Measurements from ENCODE around the gene AHRR.
"Not testable (repeated sequence)": the region's sequence is repeated elsewhere in the genome, so short reads cannot be mapped to it uniquely, and the experiment has no call there.

Gene AHRR

GRCh38 chr5:398475-399295 lies 77.2 kb downstream of the AHRR start:
- peak; percentile 54 to 73 for DNase-seq

DNA sequence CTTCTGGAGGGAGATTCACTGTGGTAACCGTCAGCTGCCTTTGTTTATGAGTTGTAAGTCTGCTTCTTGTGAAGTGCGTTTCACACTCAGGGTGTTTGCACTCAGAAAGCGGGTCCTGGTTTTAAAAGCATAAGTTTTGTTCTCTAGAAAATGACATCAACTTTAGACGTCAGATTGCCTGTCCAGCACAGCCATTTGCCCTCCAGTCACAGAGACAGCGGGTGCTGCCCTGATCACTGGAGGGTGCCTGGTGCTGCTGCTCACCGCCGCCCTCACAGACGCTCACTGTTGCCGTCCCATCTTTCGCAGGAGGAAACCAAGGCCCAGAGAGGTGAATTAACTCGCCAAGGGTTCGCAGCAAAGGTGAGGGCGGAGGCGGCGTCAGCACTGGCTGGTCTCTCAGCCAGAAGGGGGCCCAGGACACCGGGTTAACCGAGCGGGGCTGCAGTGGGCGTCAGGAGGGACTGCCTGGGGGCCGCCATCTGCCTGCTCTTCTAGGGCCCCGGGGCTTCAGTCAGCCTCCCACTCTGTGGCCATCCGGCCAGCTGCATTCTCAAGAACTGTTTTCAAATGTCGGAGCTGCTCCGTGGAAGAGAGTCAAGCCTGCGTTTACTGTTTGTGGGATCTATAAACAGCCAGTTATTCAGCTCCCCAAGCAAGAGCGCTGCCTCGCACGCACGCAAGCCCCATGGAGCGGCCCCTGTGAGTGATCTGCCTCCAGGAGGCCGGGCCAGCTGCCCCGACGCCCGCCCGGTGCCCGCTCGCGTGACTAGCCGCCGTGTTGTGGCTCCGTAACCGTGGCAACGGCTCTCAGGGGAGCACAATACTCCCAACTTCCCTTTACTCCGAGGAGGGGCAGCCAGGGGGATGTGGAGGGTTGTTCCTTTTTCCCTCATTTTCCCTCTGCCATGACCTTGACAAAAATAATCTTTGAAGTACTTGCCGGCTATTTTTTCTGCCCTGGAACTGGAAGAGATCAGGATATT lies 78.1 kb downstream of the AHRR start:
- DNase-seq: peak; percentile 99

DNA sequence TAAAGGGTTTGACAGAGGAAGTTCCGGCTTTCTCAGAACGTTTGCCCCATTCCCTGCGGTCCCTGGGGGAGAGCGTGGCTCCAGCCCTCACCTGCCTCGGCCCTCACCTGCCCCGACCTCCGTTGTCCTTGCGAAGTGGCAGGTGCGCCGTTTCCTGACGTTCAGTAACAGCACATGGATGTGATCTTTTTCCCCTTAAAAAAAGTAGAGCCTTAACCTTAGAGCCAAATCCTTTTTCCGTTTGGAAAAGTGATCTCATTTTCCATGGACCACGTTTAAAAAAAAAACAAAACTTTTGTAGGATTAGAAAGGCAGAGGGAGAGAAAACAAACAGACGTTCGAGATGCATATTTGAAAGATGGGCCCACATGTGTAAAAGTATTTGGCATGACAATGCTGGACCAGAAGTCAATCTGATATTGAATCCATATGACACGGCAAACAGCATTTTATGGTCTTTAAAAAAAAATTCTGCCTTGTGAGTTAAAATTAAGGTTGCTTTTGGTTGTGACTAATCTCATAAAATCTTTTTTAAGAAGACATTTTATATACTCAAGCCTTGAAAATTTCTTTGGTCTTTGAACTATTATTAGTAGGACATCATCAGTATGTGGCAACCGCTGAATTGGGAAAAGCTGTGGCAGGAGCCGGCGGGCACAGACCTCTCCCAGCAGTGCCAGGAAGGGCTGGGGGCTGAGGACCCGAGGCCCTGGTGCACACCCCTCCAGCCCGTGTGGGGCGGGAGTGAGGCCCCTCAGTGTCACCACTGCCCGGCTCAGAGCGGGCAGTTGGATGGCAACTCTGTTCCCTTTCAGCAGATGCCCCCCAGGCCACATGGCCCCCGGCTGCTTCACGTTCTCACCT lies 79.0 kb downstream of the AHRR start:
- peak in 1 of 2 experiments; percentile 95 for DNase-seq

DNA sequence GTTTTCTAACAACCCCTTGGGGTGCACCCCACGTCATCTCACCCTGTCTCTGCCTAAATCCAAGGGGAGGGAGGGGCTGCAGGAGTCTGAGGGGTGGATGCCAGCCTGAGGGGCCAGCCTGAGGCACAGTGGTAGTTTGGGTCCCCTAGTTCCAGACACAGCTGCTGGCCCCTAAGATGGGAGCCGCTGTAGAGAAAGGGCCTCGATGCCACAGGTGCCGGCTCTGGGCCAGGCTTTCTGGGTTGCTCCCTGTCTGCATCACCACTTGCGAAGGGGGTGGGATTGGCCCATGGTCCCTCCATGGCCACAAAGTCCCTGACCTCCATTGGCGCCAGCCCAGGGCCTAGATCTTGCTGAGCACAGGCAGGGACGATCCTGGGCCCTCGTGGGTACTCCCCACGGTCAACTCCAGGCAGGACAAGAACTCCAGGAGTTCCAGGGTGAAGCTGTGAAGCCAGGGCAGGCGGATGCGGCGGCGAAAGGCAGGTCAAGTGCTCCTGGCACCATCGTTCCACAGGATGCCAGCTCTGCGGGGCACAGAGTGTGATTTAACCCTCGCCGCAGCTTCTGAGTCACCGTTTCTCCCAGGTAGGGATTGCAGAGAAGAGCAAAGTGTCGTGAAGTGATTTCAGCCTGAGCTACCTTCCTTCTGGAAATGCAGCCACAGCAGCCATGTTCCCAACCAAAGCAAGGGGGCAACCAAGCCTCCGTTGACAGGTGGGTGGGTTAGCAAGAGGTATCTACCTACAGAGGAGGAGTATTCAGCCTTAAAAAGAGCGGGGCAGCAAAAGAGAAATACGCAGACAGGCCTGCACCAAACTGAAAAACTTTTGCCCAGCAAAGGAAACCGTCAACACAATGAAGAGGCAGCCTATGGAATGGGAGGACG lies 79.9 kb downstream of the AHRR start:
- peak in 1 of 2 experiments; percentile 37 for DNase-seq

GRCh38 chr5:402219-402614 lies 80.7 kb downstream of the AHRR start:
- DNase-seq: not testable (repeated sequence)

DNA sequence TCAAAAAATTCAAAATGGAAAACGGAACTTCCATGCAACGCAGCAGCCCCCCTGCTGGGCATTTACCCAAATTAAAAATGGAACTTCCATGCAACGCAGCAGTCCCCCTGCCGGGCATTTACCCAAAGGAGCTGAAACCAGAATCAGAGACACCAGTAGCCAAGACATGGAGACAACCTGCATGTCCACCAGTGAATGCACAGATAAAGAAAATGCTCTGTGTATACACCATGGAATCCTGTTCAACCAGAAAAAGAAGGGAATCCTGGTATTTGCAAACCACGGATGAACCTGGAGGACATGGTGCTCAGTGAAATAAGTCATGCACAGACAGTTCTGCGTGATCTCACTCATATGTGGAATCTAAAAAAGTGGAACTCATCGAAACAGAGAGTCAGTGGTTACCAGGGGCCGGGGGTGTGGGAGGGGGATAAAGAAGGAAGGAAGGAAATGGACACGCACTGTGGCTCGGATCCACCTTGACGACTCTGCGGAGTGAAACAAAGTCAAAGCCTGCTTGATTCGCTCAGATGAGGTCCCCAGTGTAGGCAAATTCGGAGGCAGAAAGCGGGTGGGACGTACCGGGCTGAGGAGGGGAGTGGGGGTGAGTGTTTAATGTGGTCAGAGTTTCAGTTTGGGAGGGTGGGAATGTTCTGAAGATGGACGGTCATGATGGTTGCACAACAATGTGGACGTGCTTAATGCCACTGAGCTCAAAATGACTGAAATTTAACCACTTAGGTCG lies 81.3 kb downstream of the AHRR start:
- DNase-seq: no peak

- no peak for DNase-seq
Observed at GRCh38 chr5:403995-404394, 82.5 kb downstream of the AHRR start.

GRCh38 chr5:404666-405241 lies 83.2 kb downstream of the AHRR start:
- DNase-seq: no peak

GRCh38 chr5:405421-405820 lies 83.9 kb downstream of the AHRR start:
- DNase-seq: no peak

DNA sequence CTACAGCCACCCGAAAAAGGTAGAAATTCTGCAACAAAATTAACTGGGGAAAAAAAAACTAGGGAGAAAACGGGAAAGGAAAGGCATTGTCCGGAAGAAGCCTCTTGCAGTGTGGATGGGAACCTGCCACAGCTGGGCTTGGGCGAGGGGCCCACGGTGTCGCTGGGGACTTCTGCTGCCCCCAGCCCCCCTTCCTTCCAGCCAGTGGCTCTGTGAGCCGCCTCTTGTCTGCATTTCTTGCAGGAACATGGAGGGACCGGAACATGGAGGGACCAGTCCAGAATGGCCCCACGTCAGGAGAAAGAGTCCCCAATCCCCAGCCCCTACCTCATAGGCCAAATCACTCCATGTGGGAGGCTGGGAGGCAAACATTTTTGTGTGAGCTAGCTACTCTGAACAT lies 84.5 kb downstream of the AHRR start:
- DNase-seq: no peak

GRCh38 chr5:407051-407450 lies 85.5 kb downstream of the AHRR start:
- no peak for DNase-seq

GRCh38 chr5:407801-408268 lies 86.3 kb downstream of the AHRR start:
- peak in 1 of 2 experiments; percentile 34 for DNase-seq

GRCh38 chr5:410911-411517 lies 89.5 kb downstream of the AHRR start:
- DNase-seq: peak; percentile 77 to 86

- DNase-seq: peak; percentile 77 to 82
Observed at GRCh38 chr5:411728-412127, 90.2 kb downstream of the AHRR start.

- DNase-seq: not testable (repeated sequence)
Observed at GRCh38 chr5:414991-415927, 93.7 kb downstream of the AHRR start.

DNA sequence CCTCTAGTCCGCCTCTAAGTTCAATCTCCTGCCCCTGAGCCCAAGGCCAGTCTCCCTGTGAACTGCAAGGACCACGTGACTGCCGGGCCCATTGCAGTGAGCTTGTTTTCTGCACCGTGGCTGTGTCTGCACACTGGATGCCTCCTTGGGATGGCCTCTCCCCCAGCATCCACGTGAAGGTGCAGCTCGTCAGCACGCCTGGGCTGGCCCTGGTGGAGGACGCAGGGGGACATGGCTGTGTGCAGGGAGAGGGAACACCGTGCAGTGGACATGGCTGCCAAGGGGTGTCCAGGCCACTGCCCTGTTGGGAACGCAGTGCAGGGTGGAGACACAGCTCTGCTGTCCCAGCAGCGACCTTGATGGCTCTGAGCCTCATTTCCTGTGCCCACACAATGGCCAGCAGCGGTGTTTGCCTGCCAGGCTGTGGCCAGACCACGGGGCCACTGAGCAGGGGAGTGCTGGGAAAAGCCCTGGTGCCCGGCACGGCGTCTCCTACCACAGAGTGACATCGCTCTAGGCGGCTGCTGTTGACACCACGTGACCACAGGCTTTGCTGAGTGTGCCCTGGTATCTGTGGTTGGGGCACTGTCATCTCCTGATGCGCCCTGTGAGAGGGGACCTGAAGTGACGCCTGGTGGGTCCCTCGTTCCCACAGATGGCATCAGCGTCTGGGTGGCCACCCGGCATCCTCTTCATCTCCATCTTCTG lies 94.6 kb downstream of the AHRR start:
- no peak for DNase-seq

DNA sequence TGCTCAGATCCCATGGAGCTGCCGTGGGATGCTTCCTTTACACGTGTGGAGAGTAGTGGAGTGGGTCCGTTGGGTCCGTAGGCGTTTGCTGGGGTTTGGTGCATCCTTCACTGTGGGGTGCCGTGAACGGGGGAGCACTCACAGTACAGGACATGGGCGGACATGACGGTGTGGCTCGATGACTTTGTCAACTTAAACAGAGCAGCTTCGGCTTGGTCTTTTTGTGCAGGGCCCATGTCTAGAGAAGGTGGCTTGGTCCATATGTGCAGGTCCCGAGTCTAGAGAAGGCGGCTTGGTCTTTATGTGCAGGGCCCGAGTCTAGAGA lies 95.1 kb downstream of the AHRR start:
- DNase-seq: no peak

Data from SHP77 (cell line).